Fibroblast of villous mesenchyme (primary cell): ENCODE results near the gene SMYD3. TPM values are rescaled to one million over a fixed set of nuclear protein-coding genes. Genes with fewer than 3 reads are reported as not detected.
A peak's percentile ranks its signal among the peaks of the same experiment; 100 is the strongest.
"Not testable (repeated sequence)": the region's sequence is repeated elsewhere in the genome, so short reads cannot be mapped to it uniquely, and the experiment has no call there.

Source experiments
- DNase-seq: peaks from one replicate; pipeline ENCODE4 v3.0.0-alpha.2; 2010; ENCODE audit warnings: low read depth
- H3K4me3 ChIP-seq: 2 replicates; pipeline ENCODE4 v1.5.1; 2011; ENCODE audit warnings: low read depth, mild to moderate bottlenecking, low read length
- CTCF ChIP-seq: IDR thresholded peaks from 2 replicates; pipeline ENCODE4 v1.5.1; 2012; ENCODE audit warnings: low read depth, mild to moderate bottlenecking, low read length; ENCODE audit not compliant: insufficient read depth
- total RNA-seq: library from RNA; depleted of rRNA; stranded (reverse); fragments of >200 nt; gene quantifications from 2 replicates; pipeline ENCODE4 v1.2.3, GENCODE V29; 2012

The SMYD3 gene
- total RNA-seq, 1 donor = 35.4 TPM

DNA sequence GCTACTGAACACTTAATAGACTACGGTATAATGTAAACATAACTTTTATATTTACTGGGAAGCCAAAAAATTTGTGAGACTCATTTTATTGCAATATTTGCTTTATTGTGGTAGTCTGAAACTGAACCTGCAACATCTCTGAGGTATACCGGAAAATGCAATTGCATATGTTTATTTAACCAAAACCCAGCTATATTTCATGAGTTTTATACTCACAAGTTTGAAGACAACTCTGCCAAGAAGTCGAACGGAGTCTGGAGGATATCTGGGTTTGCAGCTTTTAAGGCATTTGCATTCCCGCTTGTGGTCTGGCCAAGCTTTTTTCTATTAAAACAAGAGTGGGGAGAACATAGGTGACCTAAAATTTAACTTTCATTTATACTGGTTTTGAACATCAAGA, 171.9 kb downstream of the SMYD3 start:
- no peak overlapping the region for H3K4me3 ChIP-seq
- no peak for TF ChIP-seq CTCF
- peak; percentile 68 for DNase-seq

DNA sequence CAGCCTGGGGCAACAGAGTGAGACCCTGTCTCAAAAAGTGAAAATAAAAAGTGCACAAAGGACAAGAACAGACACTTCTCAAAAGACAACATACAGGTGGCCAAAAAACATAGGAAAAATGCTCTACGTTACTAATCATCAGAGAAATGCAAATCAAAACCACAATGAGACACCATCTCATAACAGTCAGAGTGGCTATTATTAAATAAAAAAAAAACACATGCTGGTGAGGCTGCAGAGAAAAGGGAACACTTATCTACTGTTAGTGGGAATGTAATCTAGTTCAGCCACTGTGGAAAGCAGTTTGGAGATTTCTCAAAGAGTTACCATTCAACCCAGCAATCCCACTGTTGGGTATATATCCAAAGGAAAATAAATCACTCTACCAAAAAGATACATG, 173.2 kb downstream of the SMYD3 start:
- H3K4me3 ChIP-seq = no peak overlapping the region
- DNase-seq = no peak
- no peak for TF ChIP-seq CTCF

- H3K4me3 ChIP-seq = no peak overlapping the region
- peak; percentile 45 for DNase-seq
- TF ChIP-seq CTCF = no peak
These were observed 175.0 kb downstream of the SMYD3 start for GRCh38 chr1:246332078-246332477.

DNA sequence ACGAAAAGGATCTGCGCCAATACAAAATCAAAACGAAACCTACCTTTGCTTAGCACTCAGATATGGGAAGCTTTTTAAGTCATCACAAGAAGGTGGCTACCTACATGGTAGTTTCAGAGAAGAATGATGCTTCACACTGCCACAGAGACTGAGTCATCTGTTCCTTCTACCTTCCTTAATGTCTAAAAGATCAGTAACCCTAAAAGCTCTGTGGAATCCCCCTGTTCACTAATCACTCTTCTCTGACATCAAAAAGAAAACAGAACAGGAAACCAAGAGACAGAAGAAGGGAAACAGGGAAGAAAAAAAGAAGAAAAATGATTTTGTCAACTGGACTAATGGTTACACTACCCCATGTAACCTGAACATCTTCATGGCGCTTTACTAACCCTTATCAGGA, 177.2 kb downstream of the SMYD3 start:
- no peak for TF ChIP-seq CTCF
- no peak for DNase-seq

GRCh38 chr1:246329292-246329691, 177.8 kb downstream of the SMYD3 start:
- H3K4me3 ChIP-seq, DNase-seq: not testable (repeated sequence)

More for the DNA sequence above, 177.2 kb downstream of the SMYD3 start:
- H3K4me3 ChIP-seq = no peak overlapping the region

GRCh38 chr1:246324711-246325110, 182.4 kb downstream of the SMYD3 start:
- no peak for TF ChIP-seq CTCF
- DNase-seq = peak; percentile 56
- no peak overlapping the region for H3K4me3 ChIP-seq

DNA sequence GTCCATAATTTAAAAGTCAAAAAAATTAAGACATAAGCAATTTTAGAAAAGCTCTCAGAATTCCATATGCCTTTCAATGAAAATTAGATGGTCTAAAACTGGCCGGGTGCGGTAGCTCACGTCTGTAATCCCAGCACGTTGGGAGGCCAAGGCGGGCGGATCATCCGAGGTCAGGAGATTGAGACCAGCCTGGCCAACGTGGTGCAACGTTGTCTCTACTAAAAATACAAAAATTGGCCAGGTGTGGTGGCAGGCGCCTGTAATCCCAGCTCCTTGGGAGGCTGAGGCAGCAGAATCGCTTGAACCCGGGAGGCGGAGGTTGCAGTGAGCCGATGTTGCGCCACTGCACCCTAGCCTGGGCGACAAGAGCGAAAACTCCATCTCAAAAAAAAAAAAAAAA, 183.0 kb downstream of the SMYD3 start:
- DNase-seq, H3K4me3 ChIP-seq: not testable (repeated sequence)

- no peak overlapping the region for H3K4me3 ChIP-seq
- DNase-seq = no peak
- no peak for TF ChIP-seq CTCF
These were observed 186.8 kb downstream of the SMYD3 start for GRCh38 chr1:246320286-246320685.
